Measurements from ENCODE around the gene SCGN.
"Not testable (repeated sequence)": the region's sequence is repeated elsewhere in the genome, so short reads cannot be mapped to it uniquely, and the experiment has no call there.

The SCGN gene

GRCh38 chr6:25732468-25733198 lies 80.6 kb downstream of the SCGN start:
- no peak for DNase-seq

GRCh38 chr6:25735261-25735660 lies 83.2 kb downstream of the SCGN start:
- no peak for DNase-seq

- no peak for DNase-seq
These were observed 91.9 kb downstream of the SCGN start for GRCh38 chr6:25743868-25744267.

- no peak for DNase-seq
These were observed 93.8 kb downstream of the SCGN start for GRCh38 chr6:25745836-25746235.

GRCh38 chr6:25746968-25747367 lies 95.0 kb downstream of the SCGN start:
- DNase-seq: no peak

GRCh38 chr6:25747477-25747876 lies 95.5 kb downstream of the SCGN start:
- no peak for DNase-seq

- no peak for DNase-seq
These were observed 96.0 kb downstream of the SCGN start for GRCh38 chr6:25748049-25748448.

GRCh38 chr6:25748601-25749517 lies 96.8 kb downstream of the SCGN start:
- DNase-seq: not testable (repeated sequence)

GRCh38 chr6:25749837-25750236 lies 97.8 kb downstream of the SCGN start:
- DNase-seq: peak; percentile 4 to 9

- DNase-seq: no peak
These were observed 98.9 kb downstream of the SCGN start for GRCh38 chr6:25750906-25751305.
